Stimulated activated CD8-positive, alpha-beta memory T cell treated with anti-CD3 and anti-CD28 coated beads, Interleukin-15, amount 100 ng/mL, for 48 hours (primary cell): ENCODE results near the gene KIZ.

Experiments
- DNase-seq, 2 donors: peaks; one replicate each; pipeline ENCODE4 v3.0.0-alpha.2; 2020; ENCODE audit warnings: low read depth in 2 of 2

Gene KIZ

GRCh38 chr20:21105429-21106170 lies 20.3 kb upstream of the KIZ start:
- DNase-seq: no peak

DNA sequence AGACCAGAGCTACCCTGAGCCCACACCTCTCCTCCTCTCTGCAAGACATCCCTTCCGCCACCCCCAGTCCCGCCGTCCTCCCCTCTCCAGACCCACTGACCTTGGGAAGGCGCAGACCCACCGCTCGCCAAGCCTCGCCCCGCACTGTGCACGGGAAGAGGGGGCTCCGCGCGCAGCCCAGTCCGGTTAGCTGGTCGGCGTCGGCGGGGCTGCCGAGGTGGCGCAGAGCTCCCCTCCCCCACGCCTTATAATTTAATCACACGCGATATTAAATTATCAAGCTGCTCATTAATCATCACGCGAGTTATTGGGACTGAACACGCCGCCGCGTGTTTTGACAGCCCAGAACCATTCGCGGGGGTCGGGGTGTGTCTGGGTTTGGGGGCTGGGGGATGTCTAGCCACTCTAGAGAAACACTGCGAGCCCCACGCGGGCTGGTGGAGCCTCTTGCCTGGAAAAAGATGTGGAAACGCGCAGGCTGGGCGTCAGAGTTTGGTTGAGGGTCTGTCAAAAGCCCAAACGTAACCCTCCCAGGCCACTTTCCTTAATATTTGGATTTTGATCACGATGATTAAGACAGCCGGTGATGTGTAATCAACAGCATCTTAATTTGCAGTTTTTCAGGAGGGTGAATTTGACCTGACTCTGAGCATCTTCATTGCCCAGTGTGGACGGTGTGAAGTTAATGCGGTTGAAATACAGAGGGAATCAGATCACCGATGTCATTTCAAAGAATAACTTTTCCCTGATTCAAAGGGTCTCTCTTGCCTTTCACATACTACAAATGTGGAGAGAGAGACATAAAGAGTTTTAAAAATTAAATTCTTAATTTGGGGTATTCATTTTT lies 19.5 kb upstream of the KIZ start, which contains the start of gene LINC00237:
Gene LINC00237, minus strand, starts transcription at position 188 of the 847 bp plus-strand sequence.
- DNase-seq: no peak

- DNase-seq: no peak
Measured at GRCh38 chr20:21109144-21109543, 16.7 kb upstream of the KIZ start.

DNA sequence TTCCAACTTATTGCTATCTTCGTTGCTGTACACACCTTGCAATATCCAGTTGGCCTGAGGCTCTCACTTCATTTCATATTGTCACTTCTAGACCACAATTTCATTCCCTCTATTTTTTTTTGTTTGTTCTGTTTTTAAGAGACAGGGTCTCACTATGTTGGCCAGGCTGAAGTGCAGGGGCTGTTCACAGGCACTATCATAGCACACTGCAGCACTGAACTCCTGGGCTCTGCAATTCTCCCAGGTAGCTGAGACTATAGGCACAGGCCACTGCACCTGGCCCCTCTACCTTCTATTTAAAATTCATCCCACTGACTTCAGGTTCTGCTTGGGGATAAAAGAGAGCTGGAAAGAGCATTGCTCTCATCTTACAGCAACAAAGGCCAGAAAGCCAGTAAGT lies 15.1 kb upstream of the KIZ start:
- no peak for DNase-seq

DNA sequence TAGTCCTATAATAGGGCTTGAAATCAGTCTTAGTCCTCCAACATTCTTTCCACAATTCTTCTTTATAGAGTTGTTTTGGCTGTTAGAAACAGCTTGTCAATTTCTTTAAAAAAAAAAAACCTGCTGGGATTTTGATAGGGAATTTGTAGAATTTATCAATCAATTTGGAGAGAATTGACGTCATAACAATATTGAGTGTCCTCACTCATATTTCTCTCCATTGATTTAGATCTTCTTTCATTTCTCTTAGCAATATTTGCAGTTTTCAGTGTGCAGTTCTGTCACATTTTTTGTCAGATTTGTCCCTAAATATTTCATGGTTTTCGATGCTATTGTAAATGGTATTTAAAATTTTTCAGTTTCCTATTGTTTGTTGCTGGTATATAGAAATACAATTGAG lies 14.5 kb upstream of the KIZ start:
- no peak for DNase-seq

GRCh38 chr20:21113697-21114096 lies 12.2 kb upstream of the KIZ start:
- no peak for DNase-seq

DNA sequence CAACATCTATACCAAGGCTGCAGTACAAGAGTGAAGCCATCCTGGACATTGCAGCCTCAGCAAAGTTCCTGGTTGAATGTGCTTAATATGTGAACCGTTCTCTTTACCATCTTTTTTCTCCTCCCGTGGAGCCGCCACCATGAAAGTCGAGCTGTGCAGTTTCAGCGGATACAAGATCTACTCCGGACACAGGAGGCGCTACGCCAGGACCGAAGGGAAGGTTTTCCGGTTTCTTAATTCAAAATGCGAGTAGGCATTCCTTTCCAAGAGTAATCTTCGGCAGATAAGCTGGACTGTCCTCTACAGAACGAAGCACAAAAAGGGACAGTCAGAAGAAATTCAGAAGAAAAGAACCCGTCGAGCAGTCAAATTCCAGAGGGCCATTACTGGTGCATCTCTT lies 11.3 kb upstream of the KIZ start:
- no peak for DNase-seq

GRCh38 chr20:21117521-21117920 lies 8.4 kb upstream of the KIZ start:
- DNase-seq: no peak

DNA sequence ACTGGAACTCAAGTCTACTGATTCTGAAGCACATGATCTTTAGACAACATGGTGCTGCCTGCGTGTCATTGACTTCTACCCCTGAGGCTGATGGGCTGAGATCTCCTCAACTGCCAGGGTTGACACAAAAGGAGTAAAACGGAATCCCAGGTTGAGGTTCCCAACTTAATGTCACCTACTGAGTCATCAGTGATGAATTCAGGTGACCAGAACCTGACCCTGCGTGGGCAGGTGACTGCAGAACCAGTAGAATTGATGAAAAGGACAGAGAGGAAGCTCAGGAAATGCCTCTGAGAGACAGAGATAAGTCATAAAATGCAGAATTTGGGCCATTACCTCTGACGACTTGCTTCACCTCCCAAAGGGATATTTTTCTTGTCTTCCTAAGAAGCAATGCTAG lies 7.7 kb upstream of the KIZ start:
- no peak for DNase-seq

GRCh38 chr20:21118782-21119181 lies 7.1 kb upstream of the KIZ start:
- no peak for DNase-seq

DNA sequence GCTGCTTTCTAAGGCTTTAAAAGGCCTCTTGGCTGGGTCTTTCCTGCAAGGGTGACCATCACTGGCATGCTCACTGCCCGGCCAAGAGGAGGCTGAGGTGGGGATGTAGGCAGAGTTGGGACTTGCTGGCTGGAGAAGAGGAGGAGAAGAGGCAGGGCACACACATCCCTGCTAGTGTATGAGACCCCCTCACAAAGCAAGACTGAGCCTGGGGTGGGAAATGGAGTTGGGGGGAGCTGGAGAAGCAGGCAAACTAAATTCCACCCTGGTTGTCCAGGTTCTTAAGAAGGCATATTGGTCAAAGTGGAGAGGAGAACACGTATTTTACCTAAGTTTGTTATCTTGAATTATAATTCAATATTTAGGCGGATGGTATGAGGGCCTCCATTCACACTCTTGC lies 1.7 kb upstream of the KIZ start:
- DNase-seq: no peak

DNA sequence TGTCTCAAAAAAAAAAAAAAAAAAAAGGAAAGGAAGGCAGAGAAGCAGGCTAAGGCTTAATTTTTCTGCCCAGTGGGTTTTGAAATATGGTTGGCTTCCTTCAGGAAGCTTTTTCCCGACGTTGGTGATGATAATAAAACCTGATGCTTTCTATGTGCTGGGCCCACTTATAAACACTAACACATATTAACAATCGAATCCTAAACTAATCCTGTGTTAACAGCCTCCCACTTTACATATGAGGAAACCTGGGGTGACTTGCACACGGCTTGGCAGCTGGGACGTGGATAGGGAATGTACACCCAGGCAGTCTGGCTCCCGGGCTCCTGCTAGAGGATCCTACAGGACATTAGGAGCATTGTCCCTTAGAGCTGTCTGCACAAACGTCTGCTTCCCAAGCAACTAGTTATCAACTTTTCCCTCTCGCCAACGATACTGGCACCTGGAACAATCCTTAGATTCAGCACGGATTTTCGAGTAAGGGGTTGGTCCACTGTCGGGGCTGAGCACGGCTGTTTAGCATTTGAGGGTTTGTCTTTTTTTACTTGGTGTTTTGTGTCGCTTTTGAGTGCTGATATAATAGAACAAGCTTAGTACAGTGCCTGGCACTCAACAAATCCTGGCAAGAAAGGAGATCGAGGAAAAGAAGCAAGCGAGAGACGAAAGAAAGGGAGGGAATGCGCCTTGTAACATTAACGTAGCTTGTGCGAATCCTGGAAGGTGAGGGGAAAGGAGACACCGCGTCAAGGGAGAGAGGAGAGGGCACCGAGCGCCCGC lies 622 bp upstream of the KIZ start:
- no peak for DNase-seq

DNA sequence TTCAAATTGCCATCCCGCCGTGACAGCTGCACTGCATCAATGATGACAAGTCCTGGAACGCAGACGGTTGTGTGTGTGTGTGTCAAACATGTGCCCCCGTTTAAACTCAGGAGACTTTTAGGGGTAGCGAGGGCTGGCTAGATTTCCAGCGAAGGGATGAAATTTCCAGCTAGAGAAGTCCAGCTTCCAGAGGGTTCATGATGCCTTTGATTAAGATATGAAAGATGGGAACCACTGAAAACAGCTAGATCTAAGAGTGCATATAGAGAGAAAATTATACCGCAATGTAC lies 644 bp downstream of the KIZ start:
- DNase-seq: no peak

- no peak for DNase-seq
Measured at GRCh38 chr20:21127201-21127981, 1.5 kb downstream of the KIZ start.

GRCh38 chr20:21129861-21130260 lies 4.0 kb downstream of the KIZ start:
- no peak for DNase-seq

DNA sequence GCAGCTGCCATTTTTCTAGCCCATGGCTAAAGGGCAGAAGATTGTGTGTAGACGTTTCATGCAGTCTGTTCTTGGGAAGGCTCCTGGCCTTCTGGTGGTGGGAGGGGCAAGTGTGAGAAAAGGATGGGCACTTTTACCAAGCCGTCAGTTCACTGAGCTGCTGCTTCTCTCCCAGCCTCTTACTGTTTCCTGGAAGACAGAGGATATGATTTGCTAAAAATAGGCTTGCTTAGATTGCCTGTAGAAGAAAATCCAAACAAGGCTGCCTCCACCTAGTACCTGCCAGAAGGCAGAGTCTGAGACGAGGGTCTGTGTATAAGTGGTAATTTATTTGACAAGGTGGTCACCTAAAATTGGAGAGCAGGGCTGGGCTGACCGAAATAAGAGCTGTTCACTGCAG lies 7.5 kb downstream of the KIZ start:
- DNase-seq: no peak

GRCh38 chr20:21133917-21134622 lies 8.2 kb downstream of the KIZ start:
- DNase-seq: no peak

DNA sequence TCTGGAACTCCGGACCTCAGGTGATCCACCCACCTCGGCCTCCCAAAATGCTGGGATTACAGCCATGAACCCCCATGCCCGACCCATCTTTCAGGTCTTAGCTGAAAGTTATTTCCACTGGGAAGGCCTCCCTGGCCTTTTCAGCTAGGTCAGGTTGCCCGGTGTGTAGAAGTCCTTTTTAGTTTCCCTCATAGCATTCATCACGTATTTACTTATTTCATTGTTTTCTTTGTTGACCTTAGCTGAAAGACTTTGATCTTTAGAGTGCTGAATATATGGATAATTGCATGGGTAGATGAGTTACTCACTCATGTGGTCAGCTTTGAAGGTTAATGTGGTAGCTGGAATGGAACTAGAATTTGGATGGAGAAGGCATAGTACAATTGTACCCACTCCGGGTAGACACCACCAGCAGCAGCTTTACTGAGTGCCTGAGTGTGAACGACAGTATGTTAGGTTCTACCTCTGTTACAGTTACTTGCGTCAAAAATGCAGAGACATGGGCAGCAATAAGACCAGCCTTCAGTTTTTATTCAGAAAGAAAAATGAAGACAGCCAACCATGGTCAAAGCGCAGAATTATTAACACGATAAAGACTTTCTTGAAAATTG lies 9.1 kb downstream of the KIZ start:
- no peak for DNase-seq

DNA sequence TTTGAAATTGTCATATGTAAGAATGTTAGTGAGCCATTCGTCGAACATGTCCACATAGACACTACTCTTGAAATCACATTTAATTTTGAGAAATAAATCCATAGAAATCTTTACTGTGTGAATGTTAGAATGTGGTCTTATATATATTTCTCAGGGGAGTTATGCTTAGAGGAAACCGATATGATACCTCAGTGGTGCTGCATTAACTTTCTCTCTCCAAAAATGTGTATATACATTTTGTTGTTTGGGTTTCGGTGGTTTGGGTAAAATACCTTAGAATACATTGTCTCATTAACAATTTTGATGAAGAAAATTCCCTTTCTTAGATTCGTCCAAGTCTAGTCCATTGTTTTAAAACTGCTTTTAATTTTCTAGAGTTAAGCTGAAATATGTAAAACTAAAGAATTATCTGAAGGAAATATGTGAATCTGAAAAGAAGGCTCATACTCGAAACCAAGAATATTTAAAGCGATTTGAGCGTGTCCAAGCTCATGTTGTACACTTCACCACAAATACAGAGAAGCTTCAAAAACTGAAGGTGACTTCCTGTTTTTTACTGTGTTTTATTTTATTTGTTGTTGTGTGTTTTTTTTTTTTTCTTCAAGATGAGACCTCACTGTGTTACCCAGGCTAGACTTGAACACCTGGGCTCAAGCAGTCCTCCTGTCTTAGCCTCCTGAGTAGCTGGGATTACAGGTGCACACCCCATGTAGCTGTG lies 10.3 kb downstream of the KIZ start:
- no peak for DNase-seq

GRCh38 chr20:21137078-21137477 lies 11.2 kb downstream of the KIZ start:
- no peak for DNase-seq
